ENCODE results near the gene FOLR1. TPM values are rescaled to one million over a fixed set of nuclear protein-coding genes. Genes with fewer than 3 reads are reported as not detected.

FOLR1 gene
- total RNA-seq, 1 donor: 0.36 TPM

- H2AFZ ChIP-seq (ENCODE audit: low read length): no peak overlapping the region
- no peaks in the 10 kb centered on the region for H3K4me1 ChIP-seq (ENCODE audit: insufficient read depth, low read length)
- H3K4me2 ChIP-seq (ENCODE audit: insufficient read depth, low read length): no peak overlapping the region
- H3K79me2 ChIP-seq (ENCODE audit: insufficient read depth, low read length): no peaks in the 10 kb centered on the region
- no peaks in the 10 kb centered on the region for H3K36me3 ChIP-seq (ENCODE audit: insufficient read depth, low read length)
- no peaks in the 10 kb centered on the region for H3K27me3 ChIP-seq (ENCODE audit: insufficient read depth, low read length)
- no peak for DNase-seq (ENCODE audit: insufficient read length, low spot score, missing footprints)
- no peak overlapping the region for H3K27ac ChIP-seq (ENCODE audit: low read depth, low read length)
- no peaks in the 10 kb centered on the region for H4K20me1 ChIP-seq (ENCODE audit: insufficient read depth, low read length)
- no peak for TF ChIP-seq CTCF (IDR thresholded peaks at IDR 0.05; ENCODE audit: extremely low read depth, low read depth, low read length)
- H3K4me3 ChIP-seq (ENCODE audit: insufficient read depth, low read length): no peak overlapping the region
- H3K9me3 ChIP-seq (ENCODE audit: low read depth, low read length): no peaks in the 10 kb centered on the region
These were observed 18.6 kb upstream of the FOLR1 start for GRCh38 chr11:72173291-72173690.

GRCh38 chr11:72174302-72175070 lies 17.5 kb upstream of the FOLR1 start:
- no peaks in the 10 kb centered on the region for H3K36me3 ChIP-seq (ENCODE audit: insufficient read depth, low read length)
- no peak overlapping the region for H3K27ac ChIP-seq (ENCODE audit: low read depth, low read length)
- H2AFZ ChIP-seq (ENCODE audit: low read length): no peak overlapping the region
- no peak overlapping the region for H3K4me3 ChIP-seq (ENCODE audit: insufficient read depth, low read length)
- H3K4me1 ChIP-seq (ENCODE audit: insufficient read depth, low read length): no peaks in the 10 kb centered on the region
- H3K79me2 ChIP-seq (ENCODE audit: insufficient read depth, low read length): no peaks in the 10 kb centered on the region
- DNase-seq (ENCODE audit: insufficient read length, low spot score, missing footprints): no peak
- no peaks in the 10 kb centered on the region for H4K20me1 ChIP-seq (ENCODE audit: insufficient read depth, low read length)
- no peak overlapping the region for H3K4me2 ChIP-seq (ENCODE audit: insufficient read depth, low read length)
- no peak for TF ChIP-seq CTCF (IDR thresholded peaks at IDR 0.05; ENCODE audit: extremely low read depth, low read depth, low read length)
- no peaks in the 10 kb centered on the region for H3K27me3 ChIP-seq (ENCODE audit: insufficient read depth, low read length)
- no peaks in the 10 kb centered on the region for H3K9me3 ChIP-seq (ENCODE audit: low read depth, low read length)

- Histone ChIP-seq H3K4me2 (ENCODE audit: insufficient read depth, low read length) (no peak overlapping the region), H3K27me3 (ENCODE audit: insufficient read depth, low read length) (peaks cover 6% of the 10 kb centered on the region), H3K27ac (ENCODE audit: low read depth, low read length) (no peak overlapping the region), H2AFZ (ENCODE audit: low read length) (no peak overlapping the region), H3K4me1 (ENCODE audit: insufficient read depth, low read length) (peaks cover 8% of the 10 kb centered on the region), H3K79me2 (ENCODE audit: insufficient read depth, low read length) (no peaks in the 10 kb centered on the region), H3K9me3 (ENCODE audit: low read depth, low read length) (no peaks in the 10 kb centered on the region), H4K20me1 (ENCODE audit: insufficient read depth, low read length) (no peaks in the 10 kb centered on the region), H3K36me3 (ENCODE audit: insufficient read depth, low read length) (no peaks in the 10 kb centered on the region), H3K4me3 (ENCODE audit: insufficient read depth, low read length) (no peak overlapping the region)
- no peak for TF ChIP-seq CTCF (IDR thresholded peaks at IDR 0.05; ENCODE audit: extremely low read depth, low read depth, low read length)
- DNase-seq (ENCODE audit: insufficient read length, low spot score, missing footprints): no peak
These were observed 14.3 kb upstream of the FOLR1 start for GRCh38 chr11:72177656-72178055.

GRCh38 chr11:72179049-72179803 lies 12.7 kb upstream of the FOLR1 start:
- no peak overlapping the region for H3K4me2 ChIP-seq (ENCODE audit: insufficient read depth, low read length)
- H3K4me1 ChIP-seq (ENCODE audit: insufficient read depth, low read length): peaks cover 11% of the 10 kb centered on the region
- no peaks in the 10 kb centered on the region for H3K9me3 ChIP-seq (ENCODE audit: low read depth, low read length)
- H3K27ac ChIP-seq (ENCODE audit: low read depth, low read length): no peak overlapping the region
- H2AFZ ChIP-seq (ENCODE audit: low read length): no peak overlapping the region
- no peak for TF ChIP-seq CTCF (IDR thresholded peaks at IDR 0.05; ENCODE audit: extremely low read depth, low read depth, low read length)
- no peaks in the 10 kb centered on the region for H3K79me2 ChIP-seq (ENCODE audit: insufficient read depth, low read length)
- peaks cover 6% of the 10 kb centered on the region for H3K27me3 ChIP-seq (ENCODE audit: insufficient read depth, low read length)
- H4K20me1 ChIP-seq (ENCODE audit: insufficient read depth, low read length): no peaks in the 10 kb centered on the region
- H3K4me3 ChIP-seq (ENCODE audit: insufficient read depth, low read length): no peak overlapping the region
- H3K36me3 ChIP-seq (ENCODE audit: insufficient read depth, low read length): no peaks in the 10 kb centered on the region
- no peak for DNase-seq (ENCODE audit: insufficient read length, low spot score, missing footprints)

All from osteoblast (primary cell).